Measurements from ENCODE around the gene TUBE1.

DNA sequence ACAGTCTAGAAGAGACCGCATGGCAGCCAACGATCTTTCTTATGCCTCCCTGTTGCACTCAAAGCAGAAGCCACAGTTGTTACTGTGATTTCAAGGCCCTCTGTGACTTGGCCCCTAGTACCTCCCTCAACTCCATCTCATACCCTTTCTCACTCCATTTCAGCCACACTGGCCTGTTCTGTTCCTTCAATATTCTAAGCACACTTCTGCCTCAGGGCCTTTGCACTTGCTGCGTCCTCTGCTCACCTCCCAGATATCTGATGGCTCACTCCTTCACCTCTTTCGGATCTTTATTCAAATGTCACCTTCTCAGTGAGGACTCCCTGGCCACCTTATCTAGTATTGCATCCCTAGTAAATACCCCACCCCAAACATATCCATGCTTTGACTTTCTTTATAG is 62.8 kb downstream of the TUBE1 start:
- TF ChIP-seq CTCF (IDR thresholded peaks at IDR 0.05), result no peak
- TF ChIP-seq EZH2 (IDR thresholded peaks at IDR 0.05), result no peak
- no peak for TF ChIP-seq EZH2phosphoT487 (IDR thresholded peaks at IDR 0.05)
